Activated T-helper 2 cell treated with anti-CD3 and anti-CD28 coated beads, Interferon-gamma antibody, Interleukin-2, Interleukin-4, amounts not matched to agents 10 μg/mL and 5 μg/mL and 100 μg/mL, durations not matched to agents 14 hours and 24 hours and 36 hours (primary cell): ENCODE measurements around the gene LY6G6F. TPM values are rescaled to one million over a fixed set of nuclear protein-coding genes. Genes with fewer than 3 reads are reported as not detected.

ENCODE experiments used
- DNase-seq: peaks from one replicate; pipeline ENCODE4 v3.0.0; 2021; ENCODE audit warnings: low spot score
- H3K27ac Mint-ChIP-seq: one replicate; pipeline ENCODE4 v1.8.0; 2021; ENCODE audit warnings: mixed read lengths
- H3K27me3 Mint-ChIP-seq: one replicate; pipeline ENCODE4 v1.8.0; 2021; ENCODE audit warnings: low read depth, mixed read lengths
- H3K36me3 Mint-ChIP-seq: one replicate; pipeline ENCODE4 v1.8.0; 2021; ENCODE audit warnings: low read depth, mixed read lengths
- H3K4me1 Mint-ChIP-seq: one replicate; pipeline ENCODE4 v1.8.0; 2021; ENCODE audit warnings: low read depth, mixed read lengths
- H3K4me3 Mint-ChIP-seq: one replicate; pipeline ENCODE4 v1.8.0; 2021; ENCODE audit warnings: low read depth, mild to moderate bottlenecking, moderate library complexity, mixed read lengths
- H3K9me3 Mint-ChIP-seq: one replicate; pipeline ENCODE4 v1.8.0; 2021; ENCODE audit warnings: mixed read lengths
- intact Hi-C: fragments of 100-400 bp; cut with micrococcal nuclease; formaldehyde crosslinking; loops from one replicate; pipeline ENCODE4 v1.15.1; 2023
- total RNA-seq: library from RNA; stranded (reverse); gene quantifications from 2 replicates; pipeline ENCODE4 v1.2.3, GENCODE V29; 2022

Gene LY6G6F, protein sequence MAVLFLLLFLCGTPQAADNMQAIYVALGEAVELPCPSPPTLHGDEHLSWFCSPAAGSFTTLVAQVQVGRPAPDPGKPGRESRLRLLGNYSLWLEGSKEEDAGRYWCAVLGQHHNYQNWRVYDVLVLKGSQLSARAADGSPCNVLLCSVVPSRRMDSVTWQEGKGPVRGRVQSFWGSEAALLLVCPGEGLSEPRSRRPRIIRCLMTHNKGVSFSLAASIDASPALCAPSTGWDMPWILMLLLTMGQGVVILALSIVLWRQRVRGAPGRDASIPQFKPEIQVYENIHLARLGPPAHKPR
- not detected in 2 replicates for total RNA-seq

DNA sequence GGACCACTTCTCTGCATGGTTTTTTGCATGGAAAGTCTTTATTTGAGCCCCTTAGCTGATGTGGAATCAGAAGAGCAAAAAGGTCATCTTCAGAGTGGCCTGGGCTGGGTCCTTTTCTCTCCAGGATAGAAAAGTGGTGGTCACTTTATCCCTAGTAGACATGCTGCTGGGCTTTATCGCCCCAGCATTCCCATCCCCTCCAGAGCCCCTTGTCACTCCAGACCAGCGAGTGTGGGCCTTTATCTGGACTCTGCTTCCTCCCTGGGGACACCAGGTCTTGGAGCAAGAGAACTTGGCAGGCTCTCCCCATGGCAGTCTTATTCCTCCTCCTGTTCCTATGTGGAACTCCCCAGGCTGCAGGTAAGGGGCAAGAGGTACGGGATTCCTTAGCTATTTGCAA, at the start of gene LY6G6F:
TSS of gene LY6G6F (plus strand) at position 268 of the 400 bp plus-strand sequence. CDS start at position 309, 41 bp downstream.
- intact Hi-C loops, result no loop called here
- H3K36me3 Mint-ChIP-seq, result no peaks in the 10 kb centered on the region
- H3K27me3 Mint-ChIP-seq, result no peaks in the 10 kb centered on the region
- H3K4me3 Mint-ChIP-seq, result no peak within 1 kb of the TSS
- H3K27ac Mint-ChIP-seq, result no peak within 1 kb of the TSS
- H3K9me3 Mint-ChIP-seq, result no peaks in the 10 kb centered on the region
- H3K4me1 Mint-ChIP-seq, result peaks cover 18% of the 10 kb centered on the region
- DNase-seq, result no peak

DNA sequence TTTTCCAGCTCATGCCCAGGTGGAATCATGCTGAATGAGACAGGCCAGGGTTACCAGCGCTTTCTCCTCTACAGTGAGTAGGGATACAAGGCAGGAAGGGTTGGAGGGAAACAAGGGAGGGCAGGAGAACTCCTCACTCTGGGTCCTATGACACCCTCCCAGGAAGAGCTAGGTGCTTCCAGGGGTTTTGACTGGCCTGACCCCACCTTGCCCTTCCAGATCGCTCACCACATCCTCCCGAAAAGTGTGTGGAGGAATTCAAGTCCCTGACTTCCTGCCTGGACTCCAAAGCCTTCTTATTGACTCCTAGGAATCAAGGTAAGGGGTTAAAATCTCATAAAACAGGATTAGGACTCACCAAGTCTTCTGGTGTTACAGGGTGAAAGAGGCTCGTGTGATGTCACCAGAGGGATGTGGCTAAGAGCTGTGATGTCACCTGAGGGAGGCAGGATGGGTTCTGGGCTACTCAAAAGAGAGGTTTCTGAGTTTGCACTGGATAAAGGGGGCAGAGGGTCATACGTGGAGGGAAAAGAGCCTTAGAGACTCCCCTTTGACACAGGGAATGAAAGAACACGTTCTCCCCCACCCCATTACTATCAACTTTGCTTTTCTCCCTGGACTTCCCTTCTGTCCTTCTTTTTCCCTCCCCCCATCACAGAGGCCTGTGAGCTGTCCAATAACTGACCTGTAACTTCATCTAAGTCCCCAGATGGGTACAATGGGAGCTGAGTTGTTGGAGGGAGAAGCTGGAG, 49.1 kb upstream of the LY6G6F start:
- Mint-ChIP-seq H3K4me3 (peak overlapping the region; percentile 88), H3K4me1 (peaks cover 55% of the 10 kb centered on the region), H3K9me3 (no peaks in the 10 kb centered on the region), H3K27me3 (no peaks in the 10 kb centered on the region), H3K36me3 (peaks cover 61% of the 10 kb centered on the region), H3K27ac (peak overlapping the region; percentile 68)
- intact Hi-C loops, result loop anchor here (10.0 kb wide), 1 partner anchor 517 kb away; the partner anchor contains the start of genes AGPAT1 and RNF5
- no peak for DNase-seq

DNA sequence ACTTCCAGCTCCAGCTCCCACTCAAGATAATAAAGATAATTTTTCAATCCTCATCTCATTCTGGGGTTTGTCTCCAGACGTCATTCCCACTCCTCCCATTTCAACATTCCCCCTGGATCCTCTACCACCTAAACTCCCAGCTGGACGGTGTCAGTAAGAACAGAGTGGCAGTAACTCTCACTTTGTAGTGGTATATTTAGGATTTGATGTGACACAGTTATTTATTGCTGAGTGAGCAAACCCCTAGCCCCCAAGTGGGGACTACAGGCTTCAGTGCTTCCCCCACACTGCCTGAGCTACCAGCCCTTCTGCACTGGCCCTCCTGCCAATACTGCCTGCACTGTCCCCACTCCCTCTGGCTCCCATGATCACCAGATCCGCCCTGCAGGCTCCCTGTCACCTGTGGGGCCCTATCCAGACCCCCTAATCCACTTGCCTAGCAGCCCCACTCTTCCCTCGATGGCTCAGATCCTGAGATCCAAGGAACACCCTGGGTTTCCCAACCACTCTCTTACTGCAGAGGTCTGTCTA, 48.4 kb upstream of the LY6G6F start:
- no peak for DNase-seq
- Mint-ChIP-seq H3K36me3 (peaks cover 66% of the 10 kb centered on the region), H3K27me3 (no peaks in the 10 kb centered on the region), H3K4me3 (peak overlapping the region; percentile 88), H3K4me1 (peaks cover 55% of the 10 kb centered on the region), H3K9me3 (no peaks in the 10 kb centered on the region), H3K27ac (peak overlapping the region; percentile 68)
- intact Hi-C loops, result loop anchor here (10.0 kb wide), 1 partner anchor 517 kb away; the partner anchor contains the start of genes AGPAT1 and RNF5

DNA sequence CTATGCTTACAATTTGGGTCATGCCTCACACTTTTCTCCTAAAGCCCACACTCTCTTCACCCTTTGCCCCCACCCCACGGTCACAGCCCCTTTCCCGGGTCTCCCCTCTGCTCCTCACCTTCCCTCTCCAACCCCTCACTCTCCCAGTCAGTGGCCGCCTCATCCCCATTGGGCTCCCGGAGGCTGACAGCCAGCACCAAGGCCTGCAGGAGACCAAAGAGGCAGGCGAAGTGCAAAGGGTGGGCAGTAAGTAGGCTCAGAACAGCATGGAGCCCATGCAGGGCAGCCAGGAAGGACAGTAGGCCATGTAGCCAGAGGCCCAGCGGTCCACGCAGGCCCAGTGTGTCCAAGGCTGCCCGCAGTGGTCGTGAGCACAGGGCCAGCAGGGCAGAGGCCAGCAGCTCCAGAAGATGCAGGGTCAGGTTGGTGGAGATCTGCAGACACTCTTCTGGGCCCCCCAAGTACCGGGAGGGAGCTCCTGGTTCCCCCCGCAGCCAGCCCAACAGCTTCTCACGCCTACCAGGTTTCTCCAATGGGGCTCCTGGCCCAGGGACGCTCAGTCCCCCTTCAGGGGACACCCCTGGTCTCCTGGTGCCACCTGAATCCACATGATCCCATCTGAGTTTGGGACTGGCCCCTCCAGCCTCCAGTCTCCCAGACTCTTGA, 47.5 kb upstream of the LY6G6F start:
- Mint-ChIP-seq H3K27ac (peak overlapping the region; percentile 87), H3K4me3 (peak overlapping the region; percentile 88), H3K4me1 (peaks cover 64% of the 10 kb centered on the region), H3K27me3 (no peaks in the 10 kb centered on the region), H3K9me3 (no peaks in the 10 kb centered on the region), H3K36me3 (peaks cover 75% of the 10 kb centered on the region)
- intact Hi-C loops, result loop anchor here (10.0 kb wide), 1 partner anchor 516 kb away; the partner anchor contains the start of genes AGPAT1 and RNF5
- DNase-seq, result no peak

DNA sequence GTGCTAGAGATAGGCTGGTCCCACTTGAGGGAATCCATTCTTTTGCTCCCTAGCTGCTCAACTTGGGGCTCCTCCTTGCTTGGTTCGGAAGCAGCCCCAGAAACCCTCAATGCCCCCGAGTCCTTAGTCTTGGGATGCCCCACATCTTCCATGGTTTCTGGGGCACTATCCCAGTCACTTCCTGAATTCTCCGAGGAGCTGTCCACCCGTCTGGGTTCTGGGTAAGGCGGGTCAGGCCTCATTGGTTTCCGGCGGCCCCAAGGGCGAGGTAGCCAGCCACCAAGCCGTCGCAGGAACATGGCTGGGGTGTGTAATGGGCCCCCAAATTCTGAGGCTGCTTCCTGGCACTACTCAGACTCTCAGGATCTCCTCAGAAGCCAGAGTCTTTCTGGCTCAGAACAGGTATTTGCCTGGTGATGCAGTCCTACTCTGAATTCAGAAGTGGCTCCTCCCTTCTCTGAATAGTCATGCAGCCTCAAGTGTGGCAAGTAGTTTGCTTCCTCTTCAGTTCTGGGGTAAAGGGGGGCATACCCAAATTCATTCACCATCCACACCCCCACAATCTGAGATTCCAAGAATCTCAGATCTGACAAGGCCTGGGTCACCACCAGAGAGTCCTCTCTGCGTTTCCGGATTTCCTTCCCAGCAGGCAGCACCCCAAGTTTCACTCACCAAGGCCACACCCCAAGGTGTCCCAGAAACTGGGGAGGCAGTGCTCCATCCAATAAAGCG, 46.9 kb upstream of the LY6G6F start:
- Mint-ChIP-seq H3K27me3 (no peaks in the 10 kb centered on the region), H3K9me3 (no peaks in the 10 kb centered on the region), H3K36me3 (peaks cover 82% of the 10 kb centered on the region), H3K4me3 (peak overlapping the region; percentile 88), H3K27ac (peak overlapping the region; percentile 87), H3K4me1 (peaks cover 70% of the 10 kb centered on the region)
- peak; percentile 41 for DNase-seq
- intact Hi-C loops, result loop anchor here (1.0 to 10.0 kb wide), 4 partner anchors 8 to 1757 kb away; partner anchors contain the start of genes AGPAT1, BAG6, CUTA and HSPA1B

DNA sequence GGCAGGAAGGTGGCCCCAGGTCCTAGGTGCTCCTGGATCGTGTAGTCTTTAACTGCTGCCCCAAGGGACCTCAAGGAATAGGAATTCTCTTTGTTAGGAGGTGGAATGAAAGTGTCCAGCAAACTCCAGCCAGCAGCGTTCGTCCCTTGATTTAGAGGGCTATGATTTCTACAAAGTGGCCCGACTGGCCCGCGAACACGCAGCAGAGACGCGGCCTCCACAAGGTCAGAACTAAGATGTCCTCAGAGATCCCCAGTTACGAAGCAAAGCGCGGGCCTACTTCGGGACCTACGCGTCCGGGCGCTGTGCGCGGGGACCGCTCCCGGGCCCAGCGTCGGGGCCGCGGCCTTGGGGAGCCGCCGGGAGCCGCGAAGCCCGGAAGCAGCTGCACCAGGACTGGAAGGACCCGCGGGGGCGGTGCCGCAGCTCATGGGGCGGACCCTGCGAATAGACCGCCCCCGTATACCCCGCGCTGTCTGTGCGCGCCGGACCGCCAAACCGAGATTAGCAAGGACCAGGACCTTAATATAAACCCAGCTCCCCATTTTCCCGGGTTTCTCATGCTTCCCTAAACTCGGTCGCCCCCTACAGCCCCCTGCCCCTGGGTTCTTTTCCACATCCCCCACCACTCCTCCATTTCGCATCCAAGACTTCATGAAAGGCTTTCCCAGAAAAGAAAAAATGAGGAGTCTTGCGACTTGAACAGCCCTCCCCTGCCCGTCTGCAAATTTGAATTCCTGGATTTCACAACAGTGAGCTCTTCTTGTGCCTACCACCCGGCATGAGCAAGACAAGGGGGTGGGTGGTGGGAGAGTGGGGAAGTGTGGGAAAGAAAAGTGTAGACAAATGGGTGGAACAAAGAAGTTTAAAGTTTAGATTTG, 46.0 kb upstream of the LY6G6F start, which contains the start of gene C6orf47:
TSS of gene C6orf47 (minus strand) at position 398 of the 881 bp plus-strand sequence. CDS start 831 bp downstream, outside the sequence.
- peaks cover 67% of the 10 kb centered on the region for H3K4me1 Mint-ChIP-seq
- peak within 1 kb of the TSS; percentile 88 for H3K4me3 Mint-ChIP-seq
- peak within 1 kb of the TSS; percentile 87 for H3K27ac Mint-ChIP-seq
- intact Hi-C loops, result loop anchor here (1.0 to 5.0 kb wide), 3 partner anchors 8 to 1757 kb away; partner anchors contain the start of genes BAG6, CUTA and HSPA1B
- H3K9me3 Mint-ChIP-seq, result no peaks in the 10 kb centered on the region
- H3K36me3 Mint-ChIP-seq, result peaks cover 80% of the 10 kb centered on the region
- H3K27me3 Mint-ChIP-seq, result no peaks in the 10 kb centered on the region
- DNase-seq, result peak; percentile 66

DNA sequence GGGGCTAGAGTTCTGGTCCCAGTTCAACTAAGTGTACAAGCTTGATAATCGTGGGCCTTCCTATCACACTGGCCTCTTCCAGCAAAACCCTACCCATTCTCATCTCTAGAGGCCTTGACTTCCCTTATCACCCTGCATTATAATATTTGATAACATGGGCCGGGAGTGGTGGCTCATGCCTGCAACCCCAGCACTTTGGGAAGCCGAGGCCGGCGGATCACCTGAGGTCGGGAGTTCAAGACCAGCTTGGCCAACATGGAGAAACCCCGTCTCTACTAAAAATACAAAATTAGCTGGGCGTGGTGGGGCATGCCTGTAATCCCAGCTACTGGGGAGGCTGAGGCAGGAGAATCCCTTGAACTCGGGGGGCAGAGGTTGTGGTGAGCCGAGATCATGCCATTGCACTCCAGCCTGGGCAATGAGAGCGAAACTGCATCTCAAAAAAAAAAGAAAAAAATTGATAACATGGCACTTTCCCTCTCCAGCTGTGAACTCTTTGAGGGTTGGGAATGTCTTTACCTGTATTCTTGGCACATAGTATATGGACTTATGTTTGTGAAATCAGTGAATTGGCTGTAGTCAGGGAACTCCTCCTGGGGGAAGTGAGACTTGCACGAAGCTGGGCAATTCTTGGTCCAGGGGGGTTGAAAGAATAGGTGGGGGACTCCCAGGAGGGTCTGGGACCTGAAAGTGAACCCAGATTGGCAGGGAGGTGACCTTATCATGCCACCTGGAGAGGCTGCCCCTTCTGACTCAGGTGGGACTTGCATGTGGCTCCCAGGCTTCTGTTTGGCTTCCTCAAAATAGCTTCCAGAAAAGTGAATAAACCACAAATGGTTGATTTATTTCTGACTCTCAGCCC, 45.2 kb upstream of the LY6G6F start:
- Mint-ChIP-seq H3K27ac (peak overlapping the region; percentile 76), H3K27me3 (no peaks in the 10 kb centered on the region), H3K4me1 (peaks cover 61% of the 10 kb centered on the region), H3K9me3 (no peaks in the 10 kb centered on the region), H3K4me3 (peak overlapping the region; percentile 88), H3K36me3 (peaks cover 78% of the 10 kb centered on the region)
- intact Hi-C loops, result loop anchor here (2.0 to 5.0 kb wide), 2 partner anchors 165 to 1756 kb away; partner anchors contain the start of genes CUTA and HSPA1B
- DNase-seq, result no peak

DNA sequence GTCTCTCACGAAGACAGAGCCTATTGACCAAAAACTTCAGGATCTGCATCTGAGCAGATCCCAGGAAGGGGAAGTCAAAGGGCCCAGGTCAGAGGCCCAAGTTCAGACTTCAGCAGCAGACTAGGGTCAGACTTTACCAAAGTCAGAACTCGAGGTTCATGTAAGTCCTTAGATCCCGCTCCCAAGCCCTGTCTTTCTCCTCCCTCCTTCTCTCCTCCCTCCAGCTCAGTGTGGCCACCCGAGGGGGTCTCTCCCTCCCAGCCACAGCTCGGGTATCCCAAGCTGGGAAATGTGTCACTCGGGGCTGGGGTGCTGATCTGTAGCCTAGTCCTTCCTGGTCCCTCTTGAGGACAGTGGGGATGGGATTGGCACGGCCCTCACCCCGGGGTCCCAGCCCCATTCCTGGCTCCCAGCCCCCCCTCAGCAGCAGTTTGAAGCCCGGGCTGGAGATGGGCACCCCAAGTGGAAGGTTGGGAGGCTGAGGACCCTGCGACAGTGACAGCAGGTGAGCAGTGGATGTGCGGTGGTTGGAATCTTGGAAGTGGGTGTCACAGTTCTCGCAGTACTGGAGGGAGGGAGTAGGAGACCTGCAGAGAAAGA, 44.4 kb upstream of the LY6G6F start:
- H3K4me3 Mint-ChIP-seq, result peak overlapping the region; percentile 18
- DNase-seq, result no peak
- no peaks in the 10 kb centered on the region for H3K27me3 Mint-ChIP-seq
- no peaks in the 10 kb centered on the region for H3K9me3 Mint-ChIP-seq
- H3K27ac Mint-ChIP-seq, result peak overlapping the region; percentile 8
- H3K4me1 Mint-ChIP-seq, result peaks cover 61% of the 10 kb centered on the region
- intact Hi-C loops, result loop anchor here (5.0 kb wide), 1 partner anchor 1755 kb away; the partner anchor contains the start of gene CUTA
- H3K36me3 Mint-ChIP-seq, result peaks cover 79% of the 10 kb centered on the region

DNA sequence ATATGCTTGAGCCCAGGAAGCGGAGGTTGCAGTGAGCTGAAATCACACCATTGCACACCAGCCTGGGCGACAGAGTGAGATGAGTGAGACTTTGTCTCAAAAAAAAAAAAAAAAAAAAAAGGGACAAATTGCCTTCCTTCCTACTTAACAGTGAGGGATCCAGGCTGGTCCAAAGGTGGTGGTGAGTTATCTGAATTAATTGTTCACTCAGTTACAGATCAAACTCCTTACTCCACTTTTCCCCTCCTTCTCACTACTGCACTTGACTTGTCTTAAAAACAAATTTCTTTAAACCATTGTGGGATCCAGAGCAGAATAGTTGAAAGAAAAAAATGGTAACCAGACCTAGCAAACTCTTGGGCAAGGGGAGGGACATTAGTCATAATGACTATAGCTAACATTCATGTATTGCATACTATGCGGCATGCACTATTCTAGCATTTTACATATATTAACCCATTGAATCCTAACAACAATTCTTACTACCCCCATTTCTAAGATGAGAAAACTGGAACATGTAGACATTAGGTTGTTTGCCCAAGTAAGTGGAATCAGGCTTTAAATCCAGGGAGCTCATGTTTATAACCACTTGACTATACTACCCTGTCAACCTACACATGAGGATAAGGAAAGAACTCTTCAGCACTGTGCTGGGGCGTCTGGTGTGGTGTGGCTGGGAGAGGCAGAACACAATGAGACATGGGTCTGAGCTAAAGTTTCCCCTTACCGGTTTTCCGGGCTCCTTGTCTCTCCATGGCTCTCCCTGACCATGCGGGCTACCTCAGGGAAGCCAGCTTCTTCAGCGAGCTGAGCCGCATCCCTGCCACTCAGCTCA, 43.3 kb upstream of the LY6G6F start:
- Mint-ChIP-seq H3K9me3 (no peaks in the 10 kb centered on the region), H3K27me3 (no peaks in the 10 kb centered on the region), H3K36me3 (peaks cover 79% of the 10 kb centered on the region), H3K4me1 (peaks cover 60% of the 10 kb centered on the region), H3K4me3 (peak overlapping the region; percentile 96), H3K27ac (peak overlapping the region; percentile 94)
- DNase-seq, result no peak
- intact Hi-C loops, result loop anchor here (5.0 kb wide), 1 partner anchor 1754 kb away; the partner anchor contains the start of gene CUTA
